ENCODE measurements around the gene CHFR.

GRCh38 chr12:132887513-132888351 lies at the start of gene CHFR:
- no peak for TF ChIP-seq CTCF (conservative IDR thresholded peaks at IDR 0.05; ENCODE audit: low read length)
- TF ChIP-seq EZH2phosphoT487 (IDR thresholded peaks at IDR 0.05; ENCODE audit: borderline replicate concordance), result no peak

Measured in Loucy (cell line).